Measurements from ENCODE around the gene WASHC2C.
"Not testable (repeated sequence)": the region's sequence is repeated elsewhere in the genome, so short reads cannot be mapped to it uniquely, and the experiment has no call there.

GRCh38 chr10:45717642-45718041, 9.4 kb upstream of the WASHC2C start:
- not testable (repeated sequence) for TF ChIP-seq EZH2 (IDR thresholded peaks at IDR 0.05); POLR2AphosphoS5 (IDR thresholded peaks at IDR 0.05; ENCODE audit: borderline replicate concordance, low read depth, low read length)

All from SK-N-MC (cell line).